Measurements from ENCODE around the gene CCDC88A. TPM values are rescaled to one million over a fixed set of nuclear protein-coding genes. Genes with fewer than 3 reads are reported as not detected.
"Not testable (repeated sequence)": the region's sequence is repeated elsewhere in the genome, so short reads cannot be mapped to it uniquely, and the experiment has no call there.

CCDC88A gene, protein sequence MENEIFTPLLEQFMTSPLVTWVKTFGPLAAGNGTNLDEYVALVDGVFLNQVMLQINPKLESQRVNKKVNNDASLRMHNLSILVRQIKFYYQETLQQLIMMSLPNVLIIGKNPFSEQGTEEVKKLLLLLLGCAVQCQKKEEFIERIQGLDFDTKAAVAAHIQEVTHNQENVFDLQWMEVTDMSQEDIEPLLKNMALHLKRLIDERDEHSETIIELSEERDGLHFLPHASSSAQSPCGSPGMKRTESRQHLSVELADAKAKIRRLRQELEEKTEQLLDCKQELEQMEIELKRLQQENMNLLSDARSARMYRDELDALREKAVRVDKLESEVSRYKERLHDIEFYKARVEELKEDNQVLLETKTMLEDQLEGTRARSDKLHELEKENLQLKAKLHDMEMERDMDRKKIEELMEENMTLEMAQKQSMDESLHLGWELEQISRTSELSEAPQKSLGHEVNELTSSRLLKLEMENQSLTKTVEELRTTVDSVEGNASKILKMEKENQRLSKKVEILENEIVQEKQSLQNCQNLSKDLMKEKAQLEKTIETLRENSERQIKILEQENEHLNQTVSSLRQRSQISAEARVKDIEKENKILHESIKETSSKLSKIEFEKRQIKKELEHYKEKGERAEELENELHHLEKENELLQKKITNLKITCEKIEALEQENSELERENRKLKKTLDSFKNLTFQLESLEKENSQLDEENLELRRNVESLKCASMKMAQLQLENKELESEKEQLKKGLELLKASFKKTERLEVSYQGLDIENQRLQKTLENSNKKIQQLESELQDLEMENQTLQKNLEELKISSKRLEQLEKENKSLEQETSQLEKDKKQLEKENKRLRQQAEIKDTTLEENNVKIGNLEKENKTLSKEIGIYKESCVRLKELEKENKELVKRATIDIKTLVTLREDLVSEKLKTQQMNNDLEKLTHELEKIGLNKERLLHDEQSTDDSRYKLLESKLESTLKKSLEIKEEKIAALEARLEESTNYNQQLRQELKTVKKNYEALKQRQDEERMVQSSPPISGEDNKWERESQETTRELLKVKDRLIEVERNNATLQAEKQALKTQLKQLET (N-terminal part only)
- total RNA-seq (2014; rRNA removed; shearing (Covaris generic)), result 51.9 and 58.0 TPM in 2 replicates
- polyA plus RNA-seq (2014; cell fraction: nucleus; rRNA removed), result 61.3 and 98.8 TPM in 2 replicates

DNA sequence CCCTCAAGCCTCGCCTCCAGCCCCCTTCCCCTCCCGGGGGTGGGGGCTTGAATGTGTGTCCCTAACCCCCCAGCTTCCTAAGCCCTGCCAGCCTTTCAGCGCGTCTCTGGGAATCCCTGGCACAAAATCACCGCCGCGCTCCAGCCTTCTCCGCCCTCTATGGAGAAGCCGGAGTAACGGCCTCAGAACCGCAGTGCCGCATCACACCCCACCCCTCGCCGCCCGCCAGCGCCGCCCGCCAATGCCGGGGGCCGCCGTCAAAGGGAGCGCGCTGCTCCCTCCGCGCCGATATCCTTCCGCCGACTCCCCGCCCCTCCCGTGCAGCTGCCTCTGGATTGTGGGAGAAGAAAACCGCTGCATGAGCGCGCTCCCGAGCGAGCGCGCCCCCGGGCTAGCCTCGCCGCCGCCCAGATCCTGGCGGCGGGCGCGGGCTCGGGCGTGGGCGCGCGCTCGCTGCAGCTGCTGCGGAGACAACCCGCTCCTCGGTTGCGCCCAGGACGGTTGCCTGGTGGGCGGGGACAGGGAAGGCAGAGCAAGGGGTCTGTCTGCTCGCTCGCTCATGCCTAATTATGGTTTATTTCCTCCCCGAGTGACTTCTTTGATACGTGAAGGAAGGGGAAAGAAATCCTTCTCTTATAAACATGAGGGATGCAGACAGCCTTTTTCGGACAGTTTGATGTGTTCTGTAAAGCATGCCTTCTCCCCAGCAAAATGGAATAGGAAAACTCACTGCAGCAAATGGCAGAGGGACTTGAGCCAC, at the start of gene CCDC88A:
CCDC88A (minus strand) TSS at position 178 of the 760 bp plus-strand sequence. CDS start 777 bp downstream, outside the sequence.
- peak; percentile 94 for DNase-seq (ENCODE audit: extremely low read depth, low read depth)

DNA sequence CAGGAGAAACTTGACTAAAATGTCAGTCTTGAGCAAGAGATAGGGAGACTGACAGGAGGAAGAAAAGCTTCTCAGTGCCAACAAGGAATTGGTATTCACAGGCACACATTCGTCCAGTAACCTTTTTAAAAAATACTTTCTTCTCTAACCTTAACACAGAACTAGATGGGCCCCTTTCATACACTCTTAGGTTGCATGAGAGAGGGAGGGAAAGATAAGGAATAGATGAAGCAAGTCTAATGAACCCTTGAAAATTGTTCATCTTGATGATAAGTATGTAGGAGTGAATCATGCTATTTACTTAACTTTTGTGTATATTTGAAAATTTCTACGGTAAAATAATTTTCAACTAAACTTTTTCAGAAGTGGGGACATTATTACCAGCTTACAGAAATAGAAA, 42.0 kb upstream of the CCDC88A start:
- DNase-seq (ENCODE audit: extremely low read depth, low read depth), result no peak

DNA sequence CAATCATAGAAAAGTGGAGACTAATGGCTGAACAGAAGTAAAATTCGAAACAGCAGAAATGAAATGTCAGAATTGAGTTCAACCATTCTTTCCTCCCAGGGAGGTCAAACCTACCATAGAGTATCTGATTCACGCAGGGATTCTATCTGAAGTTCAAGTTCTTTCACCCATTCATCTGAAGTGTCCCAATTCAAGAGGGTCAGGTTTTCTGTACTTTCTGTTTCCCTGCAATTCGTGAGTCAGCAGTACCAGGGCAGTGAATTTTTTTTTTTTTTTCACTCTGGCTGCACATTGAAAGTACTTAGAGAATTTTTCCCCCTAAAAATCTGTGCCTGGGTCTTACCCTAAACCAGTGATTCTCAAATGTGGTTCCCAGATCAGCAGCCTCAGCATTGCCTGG, 40.9 kb upstream of the CCDC88A start:
- DNase-seq (ENCODE audit: extremely low read depth, low read depth), result no peak

DNA sequence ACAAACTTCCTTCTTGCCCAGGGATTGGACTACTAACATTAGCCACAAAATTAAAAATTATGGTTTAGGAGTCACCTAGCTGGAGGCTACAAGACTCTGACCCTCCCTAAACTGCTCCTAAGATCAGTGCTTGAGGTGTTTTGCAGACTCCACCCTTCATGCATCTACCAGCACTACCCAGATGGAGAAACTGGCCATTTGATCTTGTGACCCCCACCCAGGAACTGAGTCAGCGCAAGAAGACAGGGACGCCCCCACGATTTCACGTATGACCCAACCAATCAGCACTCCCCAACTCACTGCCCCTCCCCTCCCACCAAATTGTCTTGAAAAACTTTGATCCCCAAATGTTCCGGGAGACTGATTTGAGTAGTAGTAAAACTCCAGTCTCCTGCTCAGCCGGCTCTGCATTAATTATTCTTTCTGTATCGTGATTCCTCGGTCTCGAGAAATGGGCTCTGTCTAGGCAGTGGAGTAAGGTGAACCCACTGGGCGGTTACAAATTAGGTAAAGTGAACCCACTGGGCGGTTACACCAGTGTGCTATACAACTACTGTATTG, 40.1 kb upstream of the CCDC88A start:
- no peak for DNase-seq (ENCODE audit: extremely low read depth, low read depth)

DNA sequence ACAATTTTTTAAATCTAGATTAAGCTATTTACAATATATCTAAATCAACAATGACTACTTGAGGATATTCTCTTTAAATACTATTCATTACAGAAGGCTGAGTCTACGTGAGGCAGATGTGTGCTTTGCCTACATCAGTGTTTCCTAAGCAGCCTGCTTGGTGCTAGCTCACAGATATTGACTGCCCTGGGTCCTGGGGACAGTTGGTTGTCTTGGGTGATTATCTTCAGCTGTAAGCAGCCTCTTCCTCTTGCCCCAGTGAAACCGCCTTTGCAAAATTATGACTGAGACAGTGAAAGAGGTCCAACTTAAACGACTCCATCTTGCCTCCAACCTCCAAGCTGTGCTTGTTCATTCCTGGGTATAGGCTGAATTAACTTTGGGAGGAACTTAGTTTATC, 39.6 kb upstream of the CCDC88A start:
- DNase-seq (ENCODE audit: extremely low read depth, low read depth), result no peak

DNA sequence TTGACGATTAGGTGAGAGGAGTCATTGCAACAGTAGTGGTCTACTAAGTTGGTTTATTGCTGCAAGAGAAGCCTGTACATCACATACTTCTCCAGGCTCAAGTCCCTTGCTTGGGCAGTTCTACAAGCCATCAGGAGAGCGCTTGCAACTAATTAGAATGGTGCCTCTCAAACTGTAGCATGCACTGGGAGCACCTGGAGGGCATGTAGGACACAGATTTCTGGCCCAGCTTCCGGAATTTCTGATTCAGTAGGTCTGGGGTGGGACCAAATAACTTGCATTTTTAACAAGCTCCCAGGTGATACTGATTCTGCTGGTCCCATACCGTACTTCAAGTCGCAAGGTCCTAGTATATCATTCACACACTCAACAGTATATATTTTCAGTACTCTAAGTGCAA, 34.5 kb upstream of the CCDC88A start:
- no peak for DNase-seq (ENCODE audit: extremely low read depth, low read depth)

DNA sequence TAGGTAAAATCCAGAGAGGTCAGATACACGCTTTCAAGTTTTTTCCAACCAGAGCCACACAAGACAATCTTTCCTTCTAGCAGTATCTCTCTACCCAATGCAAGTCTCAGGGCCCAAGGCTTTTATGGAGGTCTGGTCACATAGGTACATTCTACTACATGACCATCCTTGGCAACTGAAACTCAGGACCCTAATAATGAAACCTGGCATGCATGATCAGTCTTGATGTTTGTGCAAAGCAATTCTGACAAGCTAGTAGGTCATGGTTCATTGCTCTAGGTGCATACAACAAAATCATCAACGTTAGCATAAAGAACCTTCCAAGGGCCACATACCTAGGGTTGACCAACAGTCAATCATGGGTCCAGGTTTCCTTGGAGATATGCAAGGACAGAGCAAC, 33.2 kb upstream of the CCDC88A start:
- DNase-seq (ENCODE audit: extremely low read depth, low read depth), result no peak

DNA sequence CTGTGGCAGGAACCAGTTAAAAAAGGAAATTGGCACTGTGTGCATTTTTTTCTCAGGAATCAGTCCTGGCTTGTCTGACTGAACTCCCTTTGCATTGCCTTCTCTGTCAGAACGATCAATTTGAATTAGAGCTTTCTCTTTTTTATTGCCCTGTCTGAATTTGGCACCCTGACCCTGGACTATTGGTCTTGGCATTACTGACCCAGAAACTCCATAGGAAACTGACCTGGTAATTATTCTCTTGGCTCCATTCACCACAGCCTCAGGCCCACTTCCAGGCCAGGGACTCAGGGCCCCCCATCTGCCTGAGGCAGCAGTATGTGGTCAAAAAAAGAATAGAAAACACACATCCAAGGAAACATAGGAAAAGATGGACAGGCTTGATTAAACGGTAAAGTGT, 32.0 kb upstream of the CCDC88A start:
- DNase-seq (ENCODE audit: extremely low read depth, low read depth), result no peak

DNA sequence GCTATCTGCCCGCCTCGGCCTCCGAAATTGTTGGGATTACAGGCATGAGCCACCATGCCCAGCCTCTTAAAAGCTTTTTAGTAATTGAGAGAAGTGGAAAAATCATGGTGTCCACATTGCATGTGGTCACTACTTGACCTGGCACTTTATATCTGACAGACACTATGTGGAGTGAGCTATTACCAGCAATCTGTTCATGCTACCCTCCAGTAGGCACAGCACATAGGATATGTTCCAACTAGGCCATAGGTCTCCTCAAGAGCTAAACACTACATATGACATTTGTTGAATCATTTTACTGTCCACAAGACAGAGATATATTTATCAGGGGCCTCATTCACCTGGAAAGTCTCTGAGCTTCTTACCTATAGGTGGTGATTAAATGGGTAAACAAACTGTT, 30.4 kb upstream of the CCDC88A start:
- DNase-seq (ENCODE audit: extremely low read depth, low read depth), result not testable (repeated sequence)

DNA sequence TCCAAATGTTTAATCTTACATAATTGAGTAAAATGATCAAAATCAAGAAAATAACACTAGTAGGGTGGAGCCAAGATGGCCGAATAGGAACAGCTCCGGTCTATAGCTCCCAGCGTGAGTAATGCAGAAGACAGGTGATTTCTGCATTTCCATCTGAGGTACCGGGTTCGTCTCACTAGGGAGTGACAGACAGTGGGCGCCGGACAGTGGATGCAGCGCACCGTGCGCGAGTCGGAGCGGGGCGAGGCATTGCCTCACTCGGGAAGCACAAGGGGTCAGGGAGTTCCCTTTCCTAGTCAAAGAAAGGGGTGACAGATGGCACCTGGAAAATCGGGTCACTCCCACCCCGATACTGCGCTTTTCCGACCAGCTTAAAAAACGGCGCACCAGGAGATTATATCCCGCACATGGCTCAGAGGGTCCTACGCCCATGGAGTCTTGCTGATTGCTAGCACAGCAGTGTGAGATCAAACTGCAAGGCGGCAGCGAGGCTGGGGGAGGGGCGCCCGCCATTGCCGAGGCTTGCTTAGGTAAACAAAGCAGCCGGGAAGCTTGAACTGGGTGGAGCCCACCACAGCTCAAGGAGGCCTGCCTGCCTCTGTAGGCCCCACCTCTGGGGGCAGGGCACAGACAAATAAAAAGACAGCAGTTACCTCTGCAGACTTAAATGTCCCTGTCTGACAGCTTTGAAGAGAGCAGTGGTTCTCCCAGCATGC, 22.5 kb upstream of the CCDC88A start:
- DNase-seq (ENCODE audit: extremely low read depth, low read depth), result not testable (repeated sequence)

DNA sequence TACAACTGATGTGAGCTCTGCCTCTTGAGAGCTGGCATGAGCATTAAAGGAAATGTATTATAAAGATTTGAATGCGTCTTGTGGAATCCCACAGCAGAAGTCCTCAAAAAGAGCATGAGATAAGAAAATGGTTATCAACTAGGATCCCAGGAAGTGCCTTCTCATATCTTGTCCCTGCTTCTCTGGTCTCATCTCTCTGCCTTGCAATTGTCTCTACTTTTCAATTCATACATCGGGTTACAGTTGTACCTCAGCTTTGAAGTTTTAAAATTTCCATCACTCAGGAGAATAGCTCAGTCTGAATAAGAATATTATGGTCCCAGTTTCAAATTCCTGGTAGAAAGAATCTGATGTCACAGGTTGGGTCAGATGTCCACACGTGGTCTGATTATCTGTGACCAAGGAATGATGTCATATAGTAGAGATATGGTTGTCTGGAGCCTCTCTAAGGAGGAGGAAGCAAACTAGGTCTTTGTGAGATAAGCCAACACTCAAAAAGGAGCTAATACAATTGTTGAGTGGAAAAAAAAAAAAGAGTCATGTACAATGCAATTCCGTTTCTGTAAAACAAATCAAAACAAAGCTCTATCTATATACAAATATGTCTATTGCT, 21.7 kb upstream of the CCDC88A start:
- DNase-seq (ENCODE audit: extremely low read depth, low read depth), result no peak

DNA sequence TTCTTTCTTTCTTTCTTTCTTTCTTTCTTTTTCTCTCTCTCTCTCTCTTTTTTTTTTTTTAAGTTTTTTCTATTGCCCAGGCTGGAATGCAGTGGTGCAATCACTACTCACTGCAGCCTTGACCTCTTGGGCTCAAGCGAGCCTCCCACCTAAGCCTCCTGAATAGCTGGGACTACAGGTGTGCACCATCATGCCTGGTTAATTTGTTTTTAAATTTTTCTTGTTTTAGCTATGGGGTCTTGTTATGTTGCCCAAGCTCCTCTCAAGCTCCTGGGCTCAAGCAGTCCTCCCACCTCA, 19.4 kb upstream of the CCDC88A start:
- DNase-seq (ENCODE audit: extremely low read depth, low read depth), result no peak

DNA sequence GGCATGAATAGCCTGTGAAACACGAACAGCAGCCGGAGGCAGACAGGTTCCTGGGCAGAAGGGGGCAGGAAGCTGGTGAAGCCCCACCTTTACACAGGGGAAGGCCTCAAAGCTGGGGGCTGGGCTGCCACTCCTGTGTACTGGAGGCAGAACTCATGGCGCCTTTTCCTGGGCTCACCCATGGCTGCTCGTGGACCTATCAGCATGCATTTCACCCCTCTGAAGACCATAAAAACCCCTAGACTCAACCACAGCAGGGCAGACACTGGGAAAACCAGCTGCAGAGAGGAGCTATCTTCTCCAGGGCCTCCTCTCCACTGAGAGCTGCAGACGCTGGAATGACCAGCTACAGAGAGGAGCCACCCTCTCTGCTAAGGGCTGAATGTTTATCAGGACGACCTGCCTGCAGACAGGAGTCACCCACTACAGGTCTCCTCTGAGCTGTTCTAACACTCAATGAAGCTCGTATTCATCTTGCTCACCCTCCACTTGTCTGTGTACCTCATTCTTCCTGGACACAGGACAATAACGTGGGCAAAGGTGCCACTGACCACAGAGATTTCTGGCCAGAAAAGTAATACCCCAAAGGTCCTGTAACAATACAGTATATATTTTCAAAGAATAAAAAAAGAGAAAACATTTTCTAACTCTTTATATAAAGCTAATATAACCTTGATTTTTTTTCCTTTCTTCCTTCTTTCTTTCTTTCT, 18.9 kb upstream of the CCDC88A start:
- DNase-seq (ENCODE audit: extremely low read depth, low read depth), result no peak

DNA sequence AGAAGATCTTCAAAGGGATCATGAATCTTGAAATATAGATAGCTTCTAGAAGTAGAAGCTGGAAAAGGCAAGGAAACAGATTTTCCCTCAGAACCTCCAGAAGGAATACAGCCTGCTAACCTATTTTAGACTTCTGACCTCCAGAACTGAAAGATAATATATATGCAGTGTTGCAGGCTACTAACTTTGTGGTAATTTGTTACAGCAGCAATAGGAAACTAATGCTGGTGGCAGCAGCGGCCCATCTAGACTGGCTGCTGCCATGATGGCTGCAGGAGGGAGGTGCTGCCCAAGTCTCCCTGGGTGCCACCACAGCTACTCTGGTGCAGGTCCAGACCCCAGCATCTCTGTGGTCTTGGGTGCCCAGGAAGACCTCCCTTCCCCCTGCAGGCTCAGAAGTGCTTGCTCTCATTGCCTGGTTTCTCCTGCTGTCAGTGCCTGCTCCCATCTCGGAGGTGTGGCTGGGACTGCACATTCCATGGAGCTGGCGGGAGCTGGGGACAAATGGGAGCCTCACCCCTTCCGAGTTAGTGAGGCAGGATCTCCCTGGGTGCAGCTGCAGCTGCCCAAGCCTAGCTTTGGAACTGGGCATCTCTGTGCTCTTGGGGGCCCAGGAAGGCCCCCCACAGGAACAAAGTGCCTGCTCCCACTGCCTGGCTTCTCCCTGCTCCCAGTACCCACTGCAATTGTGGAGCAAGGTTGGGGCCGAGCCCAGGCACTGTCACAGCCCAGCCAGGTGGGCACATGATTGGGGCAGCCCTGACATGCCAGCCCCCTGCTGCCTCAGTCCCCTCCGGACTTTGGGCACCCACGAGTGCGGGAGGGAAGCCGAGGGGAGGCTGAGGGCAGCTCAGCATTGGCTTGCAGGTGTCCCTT, 18.1 kb upstream of the CCDC88A start:
- no peak for DNase-seq (ENCODE audit: extremely low read depth, low read depth)

DNA sequence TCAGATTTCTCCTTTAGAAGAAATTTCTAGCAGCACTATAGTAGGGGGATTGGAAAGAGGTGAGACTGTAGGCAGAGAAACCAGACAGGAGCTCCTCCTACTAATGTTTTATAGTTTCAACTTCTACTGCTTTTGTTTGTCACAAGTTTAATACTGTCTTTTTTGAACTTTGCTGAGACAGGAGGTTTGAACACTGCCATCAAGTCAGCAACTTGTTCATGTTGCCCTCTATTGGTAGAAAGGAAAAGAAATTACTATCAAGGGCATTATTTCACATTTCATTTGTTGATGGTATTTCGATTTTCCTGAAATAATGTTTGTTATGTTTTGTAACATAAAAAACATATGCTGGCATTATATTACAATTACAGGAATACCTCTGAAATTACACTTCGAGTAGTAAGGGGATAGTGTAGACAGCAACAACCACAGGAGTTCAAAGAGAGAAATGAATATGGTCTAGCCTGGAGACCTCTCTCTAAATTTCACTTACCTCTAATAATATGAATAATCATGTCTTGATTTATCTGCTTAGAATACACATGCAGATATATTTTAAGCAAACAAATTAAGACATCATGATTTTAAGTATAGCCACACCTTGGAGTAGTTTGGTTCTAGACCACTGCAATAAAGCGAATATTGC, 12.4 kb upstream of the CCDC88A start:
- DNase-seq (ENCODE audit: extremely low read depth, low read depth), result peak; percentile 44

DNA sequence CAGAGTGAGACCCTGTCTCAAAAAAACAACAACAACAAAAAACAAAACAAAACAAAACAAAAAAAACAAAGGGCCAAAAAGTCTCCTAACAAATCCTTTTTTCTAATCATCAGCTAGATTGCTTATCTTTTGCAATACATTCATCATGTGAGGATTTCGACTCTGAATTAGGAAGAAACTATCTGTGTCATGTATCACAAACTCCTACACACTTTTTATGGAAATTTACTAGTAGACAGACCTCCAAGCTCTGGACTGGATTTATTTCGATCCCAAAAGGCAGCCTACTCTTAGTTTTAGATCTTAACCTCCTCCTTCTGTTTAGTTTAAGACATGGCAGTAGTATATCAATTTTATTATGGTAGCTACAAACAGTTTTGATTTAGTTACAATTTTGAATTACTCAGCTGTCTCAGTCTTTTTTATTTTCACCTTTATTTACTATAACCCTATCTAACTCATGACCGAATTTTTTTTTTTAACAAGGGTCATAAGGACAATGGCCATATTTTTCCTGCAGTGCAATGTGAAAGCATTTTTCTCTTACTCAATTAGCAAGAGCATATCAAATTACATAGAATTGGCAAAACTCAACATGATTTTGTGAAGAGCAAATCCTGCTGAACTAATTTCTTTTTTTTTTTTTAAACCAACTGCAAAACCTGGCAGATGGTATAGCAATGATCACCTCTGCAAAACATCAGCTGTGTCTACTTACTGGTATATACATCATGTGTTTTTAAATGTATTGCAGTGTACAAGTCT, 10.7 kb upstream of the CCDC88A start:
- no peak for DNase-seq (ENCODE audit: extremely low read depth, low read depth)
